ENCODE results near the gene ADAM15.
A peak's percentile ranks its signal among the peaks of the same experiment; 100 is the strongest.

GRCh38 chr1:155044812-155045657, 6.1 kb upstream of the ADAM15 start:
- TF ChIP-seq CTCF (IDR thresholded peaks at IDR 0.05; ENCODE audit: low read depth, low read length, missing input control) (peak; percentile 82), HNF4G (IDR thresholded peaks at IDR 0.05) (no peak), REST (IDR thresholded peaks at IDR 0.05) (no peak), JUND (IDR thresholded peaks at IDR 0.05) (peak; percentile 72 to 75), GABPA (IDR thresholded peaks at IDR 0.05 in 1 of 2, conservative IDR thresholded peaks at IDR 0.05 in 1 of 2) (peak in 1 of 2 donors; percentile 22), YY1 (IDR thresholded peaks at IDR 0.05) (peak; percentile 13), MAX (IDR thresholded peaks at IDR 0.05) (no peak)
